NCI-H510A (cell line): ENCODE measurements around the gene MUC6.
A peak's percentile ranks its signal among the peaks of the same experiment; 100 is the strongest.
"Not testable (repeated sequence)": the region's sequence is repeated elsewhere in the genome, so short reads cannot be mapped to it uniquely, and the experiment has no call there.

Experiments used
- DNase-seq: peaks from one replicate; lab custom pipeline; 2025; lab: John Stamatoyannopoulos, UW

The MUC6 gene

DNA sequence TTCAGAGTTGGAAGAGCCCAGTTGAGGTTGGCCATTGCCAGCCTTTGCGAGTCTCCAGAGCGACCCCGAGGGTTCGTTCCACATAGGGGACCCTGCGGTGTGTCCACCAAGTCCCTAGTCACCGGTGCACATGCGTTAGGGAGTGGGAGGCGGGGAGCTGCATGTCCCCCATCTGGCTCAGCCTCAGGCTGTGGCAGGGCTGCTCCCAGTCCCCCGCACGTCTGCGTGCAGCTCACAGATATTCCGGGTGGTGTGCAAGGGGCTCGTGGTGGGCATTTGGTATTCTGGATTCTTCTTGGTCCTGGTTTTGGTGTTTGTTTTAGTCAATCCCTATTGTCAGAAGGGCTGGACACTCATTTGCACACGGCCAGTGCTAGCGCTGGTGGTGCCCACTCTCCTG, 48.8 kb downstream of the MUC6 start:
- DNase-seq, result no peak

GRCh38 chr11:986952-987305, 49.6 kb downstream of the MUC6 start:
- no peak for DNase-seq

- DNase-seq, result peak; percentile 51
These were observed 50.1 kb downstream of the MUC6 start for GRCh38 chr11:986270-986951.

DNA sequence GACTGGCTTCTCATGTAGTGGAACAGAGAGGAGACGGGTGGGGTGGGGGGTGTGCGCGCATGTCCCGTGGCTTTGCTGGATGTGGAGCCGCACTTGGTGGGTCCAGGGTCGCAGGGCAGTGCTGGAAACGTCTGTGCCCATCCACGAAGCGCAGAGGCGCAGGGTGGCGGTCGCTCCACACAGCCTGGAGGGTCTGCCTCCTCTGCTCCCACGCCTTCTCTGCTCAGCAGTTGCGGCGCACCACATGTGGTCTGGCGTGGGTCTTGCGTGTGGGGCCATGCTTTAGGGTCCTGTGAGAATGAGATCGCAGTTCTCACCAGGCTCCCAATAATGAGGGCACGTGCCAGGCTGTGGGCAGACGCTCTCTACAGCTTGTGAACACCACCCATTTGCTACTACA, 50.7 kb downstream of the MUC6 start:
- no peak for DNase-seq

DNA sequence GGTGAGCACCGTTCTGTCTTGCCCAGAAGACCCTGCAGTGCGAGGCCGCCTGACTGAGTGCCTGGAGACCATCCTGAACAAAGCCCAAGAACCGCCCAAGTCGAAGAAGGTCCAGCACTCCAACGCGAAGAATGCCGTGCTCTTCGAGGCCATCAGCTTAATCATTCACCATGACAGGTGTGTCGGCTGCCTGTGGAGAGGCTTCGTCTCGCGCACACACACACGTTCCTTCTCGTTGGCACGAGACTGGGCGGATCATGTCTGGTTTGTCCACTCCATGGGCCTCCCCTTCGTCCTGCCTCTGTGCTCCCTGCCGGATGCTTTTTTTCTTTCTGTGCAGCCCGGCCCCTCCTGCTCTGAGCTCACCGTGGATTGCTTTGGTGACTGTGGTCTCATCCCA, 51.1 kb downstream of the MUC6 start:
- DNase-seq, result no peak

GRCh38 chr11:984546-984945, 52.0 kb downstream of the MUC6 start:
- no peak for DNase-seq

GRCh38 chr11:981764-982163, 54.8 kb downstream of the MUC6 start:
- no peak for DNase-seq

DNA sequence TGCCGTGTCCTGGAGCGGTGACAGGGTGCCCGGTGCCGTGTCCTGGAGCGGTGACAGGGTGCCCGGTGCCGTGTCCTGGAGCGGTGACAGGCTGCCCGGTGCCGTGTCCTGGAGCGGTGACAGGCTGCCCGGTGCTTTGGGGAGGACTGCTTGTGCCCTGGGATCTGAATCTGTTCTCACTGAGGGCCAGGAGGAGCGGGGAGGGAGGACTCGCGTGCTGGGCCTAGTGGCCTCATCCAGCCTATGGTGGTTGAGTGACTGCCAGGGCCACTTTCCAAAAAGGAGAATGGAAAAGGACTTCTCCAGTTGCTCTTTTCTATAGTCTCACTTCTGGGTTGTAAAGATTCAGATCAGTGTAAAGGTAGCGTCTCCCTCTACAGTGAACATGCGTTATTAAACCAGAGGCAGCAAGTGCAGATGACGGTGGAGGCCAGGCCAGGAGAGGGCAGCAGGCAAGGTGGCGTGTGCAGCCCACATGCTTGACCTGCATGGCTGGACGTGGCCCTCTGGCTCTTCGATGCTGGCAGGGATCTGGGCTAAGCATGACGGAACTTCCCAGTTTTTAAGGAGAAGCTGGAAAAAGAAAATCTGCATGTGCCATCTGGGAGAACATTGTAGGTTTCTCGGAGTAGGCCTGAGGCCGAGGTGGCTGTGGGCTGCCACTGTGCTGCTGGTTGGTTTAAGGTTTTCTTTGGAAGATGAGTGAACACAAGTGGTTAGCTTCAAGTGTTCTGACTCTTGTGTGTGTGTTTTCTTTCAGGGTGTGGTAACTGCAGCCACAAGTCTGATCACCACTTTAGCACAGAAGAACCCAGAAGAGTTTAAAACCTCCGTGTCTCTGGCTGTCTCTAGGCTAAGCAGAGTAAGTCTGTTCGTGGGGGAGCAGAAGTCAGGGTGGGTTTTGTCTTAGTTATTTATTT, 55.8 kb downstream of the MUC6 start:
- no peak for DNase-seq

DNA sequence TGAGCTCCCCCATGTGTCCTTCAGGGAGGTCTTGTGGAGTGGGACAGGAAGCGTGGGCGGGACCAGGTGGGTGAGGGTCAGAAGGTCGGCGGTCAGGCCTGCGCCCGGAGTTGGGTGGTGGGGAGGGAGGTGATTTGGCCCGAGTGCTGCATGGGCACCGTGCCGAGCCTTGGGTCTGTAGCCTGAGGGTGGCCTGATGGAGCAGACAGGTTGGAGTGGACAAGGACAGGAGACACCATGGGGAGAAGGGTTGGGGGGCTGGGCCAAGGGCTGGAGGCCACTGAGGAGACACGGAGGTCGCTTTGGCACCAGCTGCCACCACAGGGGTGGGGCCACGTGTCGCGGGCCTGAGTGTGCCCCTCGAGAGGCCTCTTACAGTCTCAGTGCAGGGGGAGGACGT, 57.7 kb downstream of the MUC6 start:
- no peak for DNase-seq

GRCh38 chr11:977830-978720, 58.4 kb downstream of the MUC6 start:
- no peak for DNase-seq

DNA sequence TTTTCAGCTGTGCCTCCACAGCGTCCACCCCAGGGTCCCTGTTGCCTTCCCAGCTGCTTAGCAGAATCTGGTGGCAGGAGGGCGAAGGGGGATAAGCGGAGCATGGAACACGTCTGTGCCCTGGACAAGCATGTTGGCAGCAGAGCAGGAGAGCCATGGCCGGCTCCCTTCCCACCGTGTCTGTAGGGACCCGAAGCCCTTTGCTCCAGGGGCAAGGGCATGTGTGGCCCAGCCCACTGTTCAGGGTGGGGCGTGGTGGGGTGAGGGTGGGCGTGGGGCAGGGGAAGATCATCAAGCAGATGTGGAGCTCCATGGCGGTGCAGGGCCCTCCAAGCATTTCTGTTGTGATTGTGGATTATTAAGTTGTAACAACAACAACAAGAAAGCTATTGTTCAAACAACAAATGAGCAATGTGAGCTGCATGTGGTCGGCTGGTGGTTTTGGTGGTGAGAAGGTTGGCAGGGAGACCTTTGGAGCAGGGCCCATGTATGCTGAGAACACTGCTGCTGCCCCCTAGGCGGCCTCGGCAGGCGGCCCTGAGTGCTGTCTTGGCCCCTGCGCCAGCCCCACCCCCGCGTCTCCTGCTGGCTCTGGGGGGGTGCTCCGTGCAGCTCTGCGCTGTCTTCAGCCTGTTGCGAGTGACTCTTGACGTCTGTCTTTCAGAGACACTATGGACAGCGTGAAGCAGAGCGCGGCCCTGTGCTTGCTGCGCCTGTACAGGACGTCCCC, 59.9 kb downstream of the MUC6 start:
- DNase-seq, result no peak

- DNase-seq, result no peak
These were observed 60.7 kb downstream of the MUC6 start for GRCh38 chr11:975827-976226.

- DNase-seq, result not testable (repeated sequence)
These were observed 61.1 kb downstream of the MUC6 start for GRCh38 chr11:975376-975775.

GRCh38 chr11:973237-973636, 63.3 kb downstream of the MUC6 start:
- no peak for DNase-seq

- DNase-seq, result no peak
These were observed 63.9 kb downstream of the MUC6 start for GRCh38 chr11:972523-973211.

DNA sequence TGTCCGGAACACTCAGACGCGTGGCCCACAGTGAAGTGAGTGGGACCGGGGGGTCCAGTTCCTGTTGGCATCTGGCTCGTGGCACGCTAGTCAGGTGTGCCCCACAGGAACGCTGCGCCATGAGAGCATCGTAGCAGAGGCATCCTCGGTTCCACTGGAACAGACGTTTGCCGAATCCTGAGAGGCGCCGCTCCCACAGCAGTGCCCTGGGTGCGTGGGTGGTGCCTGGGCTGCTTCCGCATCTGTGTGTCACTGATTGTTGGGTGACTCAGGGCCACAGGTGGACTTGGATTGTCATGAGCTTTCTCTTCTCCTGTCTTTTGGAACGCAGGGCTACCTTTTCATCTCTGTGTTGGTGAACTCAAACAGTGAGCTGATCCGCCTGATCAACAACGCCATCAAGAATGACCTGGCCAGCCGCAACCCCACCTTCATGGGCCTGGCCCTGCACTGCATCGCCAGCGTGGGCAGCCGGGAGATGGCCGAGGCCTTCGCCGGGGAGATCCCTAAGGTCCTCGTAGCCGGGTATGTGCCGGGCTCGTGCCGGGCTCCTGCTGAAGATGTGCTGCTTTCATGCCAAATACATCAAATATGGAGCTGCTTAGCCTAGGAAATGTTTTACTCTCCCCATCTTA, 64.7 kb downstream of the MUC6 start:
- DNase-seq, result no peak

GRCh38 chr11:971092-971690, 65.3 kb downstream of the MUC6 start:
- no peak for DNase-seq

- no peak for DNase-seq
These were observed 66.1 kb downstream of the MUC6 start for GRCh38 chr11:970319-970871.

DNA sequence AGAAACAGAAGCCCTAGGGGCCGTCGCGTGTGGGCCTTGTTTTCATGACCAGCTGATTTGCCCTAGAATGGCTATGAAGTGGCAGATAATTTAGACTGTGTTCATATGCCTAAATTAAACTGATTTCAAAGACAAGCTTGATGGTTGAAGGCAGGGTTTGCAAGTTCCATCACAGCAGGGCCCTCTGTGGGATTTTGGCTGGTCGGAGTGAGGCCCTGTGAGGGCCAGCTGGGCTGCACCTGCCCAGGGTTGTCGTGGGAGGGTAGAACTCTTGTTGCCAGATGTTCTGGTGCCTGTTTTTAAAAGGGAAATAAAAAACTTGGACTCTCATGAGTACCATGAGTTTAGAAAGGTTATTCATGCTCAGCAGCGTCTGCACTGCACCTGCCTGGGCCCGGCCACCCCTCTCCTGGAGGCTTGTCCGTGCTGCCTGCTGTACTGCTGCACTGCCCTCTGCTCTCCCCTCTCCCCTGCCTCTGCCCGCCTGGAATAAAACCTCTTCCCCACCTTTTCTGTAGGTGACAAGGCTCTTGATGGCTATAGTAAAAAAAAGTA, 66.8 kb downstream of the MUC6 start:
- no peak for DNase-seq

DNA sequence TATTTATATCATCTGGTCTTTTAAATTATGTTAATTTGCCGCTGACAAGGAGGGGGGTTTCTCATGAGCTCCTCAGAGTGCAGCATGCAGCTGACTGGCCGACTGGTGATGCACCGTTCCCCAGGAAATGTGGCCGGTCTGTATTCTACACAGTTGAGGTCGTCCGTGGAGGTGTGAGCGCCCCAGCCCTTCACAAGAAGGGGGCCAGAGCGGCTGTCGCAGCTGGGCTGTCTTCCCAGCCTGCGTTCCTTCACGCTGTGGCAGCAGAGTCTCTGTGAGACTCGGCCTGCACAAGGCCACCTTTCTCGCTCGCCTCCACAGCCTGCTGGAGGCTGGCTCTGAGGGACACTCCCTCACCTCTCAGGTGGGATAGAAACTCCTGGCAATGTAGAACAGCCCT, 67.7 kb downstream of the MUC6 start:
- DNase-seq, result no peak
